Measurements from ENCODE around the gene PON3.

- no peak for TF ChIP-seq YY1 (IDR thresholded peaks at IDR 0.05; ENCODE audit: insufficient read depth, insufficient read length)
- no peak for TF ChIP-seq SUZ12 (IDR thresholded peaks at IDR 0.05; ENCODE audit: extremely low read depth, insufficient read depth, insufficient read length)
Observed at GRCh38 chr7:95436407-95436806, 40.2 kb upstream of the PON3 start.
